Hepatocyte (in vitro differentiated cells): ENCODE data around the gene KIAA0753.

Experiments used
- EZH2 ChIP-seq: fragments of 200-600 bp; sonication (generic); IDR thresholded peaks from 2 replicates; pipeline ENCODE4 v1.6.1; 2016; ENCODE audit warnings: antibody characterized with exemption, mild to moderate bottlenecking, borderline replicate concordance
- EZH2phosphoT487 ChIP-seq: fragments of 200-600 bp; sonication (generic); IDR thresholded peaks from one replicate; pipeline ENCODE4 v1.6.1; 2018; ENCODE audit warnings: antibody characterized with exemption, mild to moderate bottlenecking, low read depth, moderate library complexity; ENCODE audit not compliant: unreplicated experiment, severe bottlenecking
- TF ChIP-seq, protein P1 (sequence below): fragments of 200-600 bp; sonication (generic); IDR thresholded peaks from 2 replicates; pipeline ENCODE4 v1.5.1; 2016; ENCODE audit warnings: antibody characterized with exemption, mild to moderate bottlenecking; ENCODE audit not compliant: poor library complexity

DNA sequence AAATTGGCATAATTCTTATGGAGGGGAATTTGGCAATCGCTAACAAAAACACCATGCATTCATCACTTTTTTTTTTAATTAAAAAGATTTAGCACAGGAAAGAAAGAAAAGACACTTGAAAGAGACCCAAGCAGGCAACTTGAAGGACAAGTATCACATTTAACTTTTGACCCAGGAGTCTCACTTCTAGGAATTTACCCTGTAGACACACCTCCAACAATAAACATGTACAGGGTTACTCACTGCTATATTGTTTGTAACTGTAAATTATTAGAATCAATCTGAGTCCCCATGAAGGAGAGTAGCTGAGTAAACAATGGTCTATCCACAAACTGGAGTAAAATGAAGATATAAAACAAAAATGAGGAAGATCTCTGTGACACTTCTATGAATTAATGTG, 10.1 kb downstream of the KIAA0753 start:
- TF ChIP-seq, protein P1, sequence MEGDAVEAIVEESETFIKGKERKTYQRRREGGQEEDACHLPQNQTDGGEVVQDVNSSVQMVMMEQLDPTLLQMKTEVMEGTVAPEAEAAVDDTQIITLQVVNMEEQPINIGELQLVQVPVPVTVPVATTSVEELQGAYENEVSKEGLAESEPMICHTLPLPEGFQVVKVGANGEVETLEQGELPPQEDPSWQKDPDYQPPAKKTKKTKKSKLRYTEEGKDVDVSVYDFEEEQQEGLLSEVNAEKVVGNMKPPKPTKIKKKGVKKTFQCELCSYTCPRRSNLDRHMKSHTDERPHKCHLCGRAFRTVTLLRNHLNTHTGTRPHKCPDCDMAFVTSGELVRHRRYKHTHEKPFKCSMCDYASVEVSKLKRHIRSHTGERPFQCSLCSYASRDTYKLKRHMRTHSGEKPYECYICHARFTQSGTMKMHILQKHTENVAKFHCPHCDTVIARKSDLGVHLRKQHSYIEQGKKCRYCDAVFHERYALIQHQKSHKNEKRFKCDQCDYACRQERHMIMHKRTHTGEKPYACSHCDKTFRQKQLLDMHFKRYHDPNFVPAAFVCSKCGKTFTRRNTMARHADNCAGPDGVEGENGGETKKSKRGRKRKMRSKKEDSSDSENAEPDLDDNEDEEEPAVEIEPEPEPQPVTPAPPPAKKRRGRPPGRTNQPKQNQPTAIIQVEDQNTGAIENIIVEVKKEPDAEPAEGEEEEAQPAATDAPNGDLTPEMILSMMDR = no peak
- TF ChIP-seq EZH2 (no peak), EZH2phosphoT487 (no peak)
